Gastrocnemius medialis (tissue), 4 donors: Measurements from ENCODE around the gene CCL8.

Experiments
- CTCF ChIP-seq, 5 experiments: fragments of 450-650 bp in 3 of 5; fragments of 200-600 bp in 2 of 5; sonication (generic) in 2 of 5; IDR thresholded peaks in 4 of 5; conservative IDR thresholded peaks in 1 of 5; 1 replicate in 4 of 5; 2 replicates in 1 of 5; pipeline ENCODE4 v1.5.1; 2016 to 2019; ENCODE audit warnings: antibody characterized with exemption in 5 of 5, mild to moderate bottlenecking in 3 of 5, moderate library complexity in 3 of 5
- POLR2A ChIP-seq, 2 donors: fragments of 450-650 bp; IDR thresholded peaks; one replicate each; pipeline ENCODE4 v1.6.1; 2017; ENCODE audit warnings: antibody characterized with exemption in 2 of 2, mild to moderate bottlenecking in 2 of 2, moderate library complexity in 2 of 2

GRCh38 chr17:34285286-34285792, 33.9 kb upstream of the CCL8 start, which contains the start of gene CCL11:
- TF ChIP-seq CTCF (IDR thresholded peaks at IDR 0.05 in 4 of 5, conservative IDR thresholded peaks at IDR 0.05 in 1 of 5): no peak
- TF ChIP-seq POLR2A (IDR thresholded peaks at IDR 0.05): no peak
